H54 (cell line): Measurements from ENCODE around the gene TLK2.
"Not testable (repeated sequence)": the region's sequence is repeated elsewhere in the genome, so short reads cannot be mapped to it uniquely, and the experiment has no call there.

ENCODE experiments used
- DNase-seq: peaks from one replicate; pipeline ENCODE4 v3.0.0; 2011; ENCODE audit warnings: low spot score, mixed read lengths; ENCODE audit not compliant: insufficient read length
- FAIRE-seq: peaks from 3 replicates; lab custom pipeline; 2011; peaks lifted over from hg19 to GRCh38; lab: Jason Lieb, UNC
- POLR2A ChIP-seq: IDR thresholded peaks from 2 replicates; pipeline ENCODE4 v1.6.1; 2011; ENCODE audit warnings: low read depth, mild to moderate bottlenecking, low read length

Gene TLK2

GRCh38 chr17:62601471-62601870 lies 122.8 kb downstream of the TLK2 start:
- DNase-seq (no peak), FAIRE-seq (no peak)
- TF ChIP-seq POLR2A: no peak

- not testable (repeated sequence) for FAIRE-seq, DNase-seq
Measured at GRCh38 chr17:62603783-62604182, 125.2 kb downstream of the TLK2 start.

GRCh38 chr17:62605588-62605987 lies 127.0 kb downstream of the TLK2 start:
- DNase-seq (no peak), FAIRE-seq (no peak)
- no peak for TF ChIP-seq POLR2A

GRCh38 chr17:62611292-62611691 lies 132.7 kb downstream of the TLK2 start:
- DNase-seq (no peak), FAIRE-seq (no peak)
- TF ChIP-seq POLR2A: no peak

GRCh38 chr17:62611728-62612127 lies 133.1 kb downstream of the TLK2 start:
- FAIRE-seq (no peak), DNase-seq (no peak)
- TF ChIP-seq POLR2A: no peak

- not testable (repeated sequence) for FAIRE-seq, DNase-seq
Measured at GRCh38 chr17:62612289-62612688, 133.7 kb downstream of the TLK2 start.

GRCh38 chr17:62613095-62613494 lies 134.5 kb downstream of the TLK2 start:
- FAIRE-seq, DNase-seq: not testable (repeated sequence)

- TF ChIP-seq POLR2A: no peak
- FAIRE-seq (no peak), DNase-seq (no peak)
Measured at GRCh38 chr17:62614142-62614541, 135.5 kb downstream of the TLK2 start.

- FAIRE-seq: no peak
- DNase-seq: no peak
- no peak for TF ChIP-seq POLR2A
Measured at GRCh38 chr17:62615503-62615902, 136.9 kb downstream of the TLK2 start.

GRCh38 chr17:62616993-62617893 lies 138.6 kb downstream of the TLK2 start:
- no peak for TF ChIP-seq POLR2A
- DNase-seq: no peak
- FAIRE-seq: no peak

- FAIRE-seq: no peak
- DNase-seq: no peak
- no peak for TF ChIP-seq POLR2A
Measured at GRCh38 chr17:62617894-62618472, 139.4 kb downstream of the TLK2 start.

- DNase-seq (no peak), FAIRE-seq (no peak)
- TF ChIP-seq POLR2A: no peak
Measured at GRCh38 chr17:62618647-62619416, 140.2 kb downstream of the TLK2 start.

GRCh38 chr17:62619417-62620155 lies 141.0 kb downstream of the TLK2 start:
- no peak for FAIRE-seq
- no peak for DNase-seq
- TF ChIP-seq POLR2A: no peak
